GM10266 (cell line): Measurements from ENCODE around the gene HLA-DQB1.
"Not testable (repeated sequence)": the region's sequence is repeated elsewhere in the genome, so short reads cannot be mapped to it uniquely, and the experiment has no call there.

Experiments
- DNase-seq: peaks from one replicate; pipeline ENCODE4 v3.0.0; 2012; ENCODE audit errors: extremely low spot score
- CTCF ChIP-seq: IDR thresholded peaks from 2 replicates; pipeline ENCODE4 v1.5.1; 2012; ENCODE audit warnings: mild to moderate bottlenecking, low read depth; ENCODE audit not compliant: control insufficient read depth, insufficient read depth; ENCODE audit errors: missing control alignments

Gene HLA-DQB1

GRCh38 chr6:32689531-32690501 is 23.4 kb upstream of the HLA-DQB1 start:
- no peak for TF ChIP-seq CTCF
- peak; percentile 45 for DNase-seq

- DNase-seq: peak; percentile 74
- TF ChIP-seq CTCF: no peak
Observed at GRCh38 chr6:32685603-32686002, 19.1 kb upstream of the HLA-DQB1 start.

DNA sequence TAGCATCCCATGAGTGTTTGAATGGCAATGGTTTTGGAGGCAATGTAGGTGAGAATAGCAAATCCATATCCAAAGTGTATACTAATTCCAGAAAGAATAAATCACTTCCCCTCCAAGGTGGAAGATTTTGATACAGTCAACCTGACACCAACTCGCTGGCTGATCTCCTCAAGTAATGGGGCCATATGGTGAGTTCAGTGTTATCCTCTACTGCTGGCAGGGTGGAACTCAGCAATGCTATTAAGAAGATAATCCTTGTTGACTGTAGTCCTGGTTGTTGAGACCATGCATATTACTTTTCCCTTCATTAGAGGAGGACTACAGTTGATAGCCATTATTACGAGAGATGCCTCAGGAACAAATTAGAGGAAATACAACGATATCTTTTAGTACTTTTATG is 17.8 kb upstream of the HLA-DQB1 start:
- no peak for TF ChIP-seq CTCF
- DNase-seq: no peak

DNA sequence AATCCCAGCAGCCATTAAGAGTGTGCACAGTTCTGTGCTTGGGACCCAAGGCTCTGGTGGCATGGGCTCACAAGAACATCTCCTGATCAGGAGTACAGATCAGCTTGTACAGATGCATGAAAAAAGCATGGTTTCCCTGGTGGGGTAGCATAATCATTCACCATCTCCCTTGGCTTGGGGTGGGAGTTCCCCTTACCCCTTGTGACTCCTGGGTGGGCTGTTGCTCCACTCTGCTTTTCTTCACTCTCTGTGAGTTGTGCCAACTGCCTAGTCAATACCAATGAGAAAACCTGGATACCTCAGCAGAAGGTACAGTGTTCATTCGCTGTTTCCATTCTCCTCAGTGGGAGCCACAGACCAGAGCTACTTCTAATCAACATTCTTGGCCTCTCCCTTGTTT is 13.6 kb upstream of the HLA-DQB1 start:
- no peak for DNase-seq
- TF ChIP-seq CTCF: no peak

DNA sequence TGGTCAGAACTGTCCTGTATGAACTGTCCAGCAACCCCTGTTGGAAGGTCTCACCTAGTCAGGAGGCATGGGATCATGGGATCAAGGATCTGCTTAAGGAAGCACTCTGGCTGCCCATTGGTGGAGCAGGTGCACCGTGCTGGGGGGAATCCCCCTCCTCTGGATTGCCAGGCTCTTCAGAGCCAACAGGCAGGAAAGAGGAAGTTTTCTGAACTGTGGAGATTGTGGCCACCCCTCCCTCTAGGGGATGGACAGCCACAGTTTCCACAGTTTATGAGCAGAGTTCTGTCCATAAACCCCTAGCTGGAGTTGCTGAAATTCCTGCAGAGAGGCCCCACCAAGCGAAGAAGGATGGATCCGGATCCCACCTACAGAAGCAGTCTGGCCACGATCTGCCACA is 13.0 kb upstream of the HLA-DQB1 start:
- TF ChIP-seq CTCF: no peak

DNA sequence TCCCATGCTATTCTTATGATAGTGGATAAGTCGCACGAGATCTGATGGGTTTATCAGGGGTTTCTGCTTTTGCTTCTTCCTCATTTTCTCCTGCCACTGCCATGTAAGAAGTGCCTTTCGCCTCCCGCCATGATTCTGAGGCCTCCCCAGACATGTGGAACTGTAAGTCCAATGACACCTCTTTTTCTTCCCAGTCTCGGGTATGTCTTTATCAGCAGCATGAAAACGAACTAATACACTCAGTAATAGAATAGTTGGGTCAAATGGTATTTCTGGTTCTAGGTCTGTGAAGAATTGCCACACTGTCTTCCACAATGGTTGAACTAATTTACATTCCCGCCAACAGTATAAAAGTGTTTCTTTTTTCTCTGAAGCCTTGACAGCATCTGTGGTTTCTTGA is 7.7 kb upstream of the HLA-DQB1 start:
- not testable (repeated sequence) for DNase-seq

More for the DNA sequence above, 13.0 kb upstream of the HLA-DQB1 start:
- no peak for DNase-seq

GRCh38 chr6:32671908-32672307 is 5.5 kb upstream of the HLA-DQB1 start:
- not testable (repeated sequence) for DNase-seq

GRCh38 chr6:32669893-32670292 is 3.4 kb upstream of the HLA-DQB1 start:
- DNase-seq: no peak
- TF ChIP-seq CTCF: no peak
